WTC11 (cell line): ENCODE measurements around the gene SAMD8. TPM values are rescaled to one million over a fixed set of nuclear protein-coding genes. Genes with fewer than 3 reads are reported as not detected.

Experiments
- ATAC-seq: fragments of 200-7000 bp; cut with Tn5 transposase; 2 replicates; pipeline ENCODE4 v1.10.0; 2021; ENCODE audit warnings: mild to moderate bottlenecking, moderate library complexity
- CTCF ChIA-PET: fragments of 300-600 bp; sonication (Branson Sonifier 250); formaldehyde crosslinking; loops from one replicate; lab custom pipeline; 2021; ENCODE audit warnings: antibody characterized with exemption; lab: Charles Lee
- POLR2A ChIA-PET: fragments of 350-600 bp; sonication (Branson Sonifier 250); formaldehyde crosslinking; loops from one replicate; lab custom pipeline; 2021; ENCODE audit warnings: antibody characterized with exemption; lab: Charles Lee
- DNase-seq: peaks from one replicate; pipeline ENCODE4 v3.0.0; 2021; ENCODE audit warnings: low spot score
- H3K27ac Mint-ChIP-seq: 2 replicates; pipeline ENCODE4 v1.8.0; 2021; ENCODE audit warnings: mixed read lengths
- H3K27me3 Mint-ChIP-seq: 2 replicates; pipeline ENCODE4 v1.8.0; 2021; ENCODE audit warnings: low read depth, mild to moderate bottlenecking, moderate library complexity, mixed read lengths
- H3K36me3 Mint-ChIP-seq: 2 replicates; pipeline ENCODE4 v1.8.0; 2021; ENCODE audit warnings: mixed read lengths
- H3K4me1 Mint-ChIP-seq: 2 replicates; pipeline ENCODE4 v1.8.0; 2022; ENCODE audit warnings: mixed read lengths
- H3K4me3 Mint-ChIP-seq: 2 replicates; pipeline ENCODE4 v1.8.0; 2021; ENCODE audit warnings: mild to moderate bottlenecking, moderate library complexity, mixed read lengths
- H3K9me3 Mint-ChIP-seq: 2 replicates; pipeline ENCODE4 v1.8.0; 2021; ENCODE audit warnings: mixed read lengths
- ATF1 ChIP-seq: sonication (generic); formaldehyde crosslinking; IDR thresholded peaks from 2 replicates; pipeline ENCODE4 v1.8.1; 2023; ENCODE audit warnings: mild to moderate bottlenecking, moderate library complexity, missing genetic modification reagents
- CTCF ChIP-seq: fragments of 200-600 bp; IDR thresholded peaks from 2 replicates; pipeline ENCODE4 v1.8.0; 2022; ENCODE audit warnings: antibody characterized with exemption
- E2F4 ChIP-seq: sonication (generic); formaldehyde crosslinking; IDR thresholded peaks from 2 replicates; pipeline ENCODE4 v1.8.1; 2022; ENCODE audit warnings: low read depth, mild to moderate bottlenecking, moderate library complexity, missing genetic modification reagents, borderline replicate concordance
- EMX1 ChIP-seq: fragments of 250-450 bp; sonication (Bioruptor Pico); IDR thresholded peaks from 2 replicates; pipeline ENCODE4 v1.8.0; 2021; ENCODE audit warnings: mild to moderate bottlenecking
- FOXJ3 ChIP-seq: sonication (generic); formaldehyde crosslinking; IDR thresholded peaks from 2 replicates; pipeline ENCODE4 v1.9.0; 2021; ENCODE audit warnings: missing genetic modification reagents, mild to moderate bottlenecking, borderline replicate concordance
- FOXK1 ChIP-seq: sonication (generic); formaldehyde crosslinking; IDR thresholded peaks from 2 replicates; pipeline ENCODE4 v1.8.0; 2022; ENCODE audit warnings: mild to moderate bottlenecking, moderate library complexity, missing genetic modification reagents
- FOXP4 ChIP-seq: sonication (generic); formaldehyde crosslinking; IDR thresholded peaks from 2 replicates; pipeline ENCODE4 v1.8.0; 2022; ENCODE audit warnings: mild to moderate bottlenecking, missing genetic modification reagents
- GTF2I ChIP-seq: fragments of 250-450 bp; sonication (Bioruptor Pico); conservative IDR thresholded peaks from 2 replicates; pipeline ENCODE4 v1.4.0; 2021; ENCODE audit warnings: mild to moderate bottlenecking
- IRF1 ChIP-seq: sonication (generic); formaldehyde crosslinking; IDR thresholded peaks from 2 replicates; pipeline ENCODE4 v1.8.0; 2023; ENCODE audit warnings: missing genetic modification reagents
- NFE2L1 ChIP-seq: sonication (generic); formaldehyde crosslinking; IDR thresholded peaks from 2 replicates; pipeline ENCODE4 v1.8.1; 2023; ENCODE audit warnings: missing genetic modification reagents
- NR1H2 ChIP-seq: sonication (generic); formaldehyde crosslinking; IDR thresholded peaks from 2 replicates; pipeline ENCODE4 v1.9.0; 2021; ENCODE audit warnings: mild to moderate bottlenecking, moderate library complexity, missing genetic modification reagents
- RORB ChIP-seq: fragments of 250-450 bp; sonication (Bioruptor Pico); IDR thresholded peaks from 2 replicates; pipeline ENCODE4 v1.9.0; 2021; ENCODE audit warnings: mild to moderate bottlenecking
- SMAD3 ChIP-seq: sonication (generic); formaldehyde crosslinking; IDR thresholded peaks from 2 replicates; pipeline ENCODE4 v1.8.0; 2022; ENCODE audit warnings: missing genetic modification reagents, mild to moderate bottlenecking, borderline replicate concordance
- SMAD4 ChIP-seq: sonication (generic); formaldehyde crosslinking; IDR thresholded peaks from 2 replicates; pipeline ENCODE4 v1.8.0; 2022; ENCODE audit warnings: mild to moderate bottlenecking, missing genetic modification reagents
- TEAD4 ChIP-seq: sonication (generic); formaldehyde crosslinking; IDR thresholded peaks from 2 replicates; pipeline ENCODE4 v1.8.0; 2022; ENCODE audit warnings: mild to moderate bottlenecking, missing genetic modification reagents
- USF2 ChIP-seq: sonication (generic); formaldehyde crosslinking; IDR thresholded peaks from 2 replicates; pipeline ENCODE4 v1.8.1; 2023; ENCODE audit warnings: mild to moderate bottlenecking, missing genetic modification reagents, moderate library complexity
- ZBTB21 ChIP-seq: sonication (generic); formaldehyde crosslinking; IDR thresholded peaks from 2 replicates; pipeline ENCODE4 v1.8.1; 2023; ENCODE audit warnings: mild to moderate bottlenecking, missing genetic modification reagents, borderline replicate concordance
- ZNF281 ChIP-seq: sonication (generic); formaldehyde crosslinking; IDR thresholded peaks from 2 replicates; pipeline ENCODE4 v1.8.0; 2023; ENCODE audit warnings: mild to moderate bottlenecking, missing genetic modification reagents
- ZNF396 ChIP-seq: fragments of 250-450 bp; sonication (Bioruptor Pico); IDR thresholded peaks from 2 replicates; pipeline ENCODE4 v1.8.0; 2021; ENCODE audit warnings: mild to moderate bottlenecking, moderate library complexity, borderline replicate concordance
- ZNF423 ChIP-seq: fragments of 250-450 bp; sonication (Bioruptor Pico); IDR thresholded peaks from 2 replicates; pipeline ENCODE4 v2.1.2; 2022; ENCODE audit warnings: mild to moderate bottlenecking, moderate library complexity
- ZNF512 ChIP-seq: sonication (generic); formaldehyde crosslinking; IDR thresholded peaks from 2 replicates; pipeline ENCODE4 v1.8.1; 2022; ENCODE audit warnings: missing genetic modification reagents, borderline replicate concordance
- ZSCAN18 ChIP-seq: fragments of 250-450 bp; sonication (Bioruptor Pico); IDR thresholded peaks from 2 replicates; pipeline ENCODE4 v2.1.2; 2022; ENCODE audit warnings: mild to moderate bottlenecking, moderate library complexity
- total RNA-seq: library from RNA; stranded (reverse); gene quantifications from 3 replicates; pipeline ENCODE4 v1.2.3, GENCODE V29; 2021

The SAMD8 gene
- total RNA-seq, 1 experiment from 2014 or later = 23.0 TPM

- no peaks in the 10 kb centered on the region for H3K9me3 Mint-ChIP-seq
- H3K4me3 Mint-ChIP-seq = no peak overlapping the region
- H3K4me1 Mint-ChIP-seq = peaks cover 41% of the 10 kb centered on the region
- H3K27ac Mint-ChIP-seq = no peak overlapping the region
- no peaks in the 10 kb centered on the region for H3K27me3 Mint-ChIP-seq
- no peak for ATAC-seq
- ChIA-PET POLR2A (interaction anchor here (1.0 kb wide), 1 partner anchor 27 kb away, joined by 3 read pairs; the partner anchor contains the start of gene COMTD1), CTCF (interaction anchor here (0.8 to 1.8 kb wide), 4 partner anchors 15 to 28 kb away, joined by 3 to 7 read pairs (median 6); partner anchors contain the start of gene COMTD1)
- TF ChIP-seq ZSCAN18 (CRISPR knock-in tag) (no peak), ZNF396 (CRISPR knock-in tag) (no peak), ATF1 (no peak), CTCF (no peak), ZNF423 (no peak), FOXP4 (CRISPR knock-in tag) (no peak), ZNF281 (CRISPR knock-in tag) (no peak), NR1H2 (CRISPR knock-in tag) (no peak), ZBTB21 (CRISPR knock-in tag) (no peak), FOXJ3 (CRISPR knock-in tag) (no peak), NFE2L1 (CRISPR knock-in tag) (no peak), FOXK1 (CRISPR knock-in tag) (no peak), ZNF512 (CRISPR knock-in tag) (no peak), TEAD4 (CRISPR knock-in tag) (no peak), RORB (CRISPR knock-in tag) (no peak), SMAD3 (no peak)
- DNase-seq = no peak
- H3K36me3 Mint-ChIP-seq = peaks cover 18% of the 10 kb centered on the region
Observed at GRCh38 chr10:75207857-75208144, 96.3 kb downstream of the SAMD8 start.

- Mint-ChIP-seq H3K27ac (peak overlapping the region; percentile 93), H3K9me3 (no peaks in the 10 kb centered on the region), H3K27me3 (no peaks in the 10 kb centered on the region), H3K36me3 (peaks cover 22% of the 10 kb centered on the region), H3K4me1 (peaks cover 42% of the 10 kb centered on the region), H3K4me3 (no peak overlapping the region)
- ChIA-PET POLR2A (no interaction called here), CTCF (interaction anchor here (0.8 to 1.8 kb wide), 2 partner anchors 15 to 20 kb away, joined by 3 to 7 read pairs; no protein-coding TSS in a partner anchor)
- DNase-seq (no peak), ATAC-seq (no peak)
- TF ChIP-seq ZBTB21 (CRISPR knock-in tag) = no peak
- TF ChIP-seq EMX1 (CRISPR knock-in tag) = no peak
- no peak for TF ChIP-seq SMAD4
- TF ChIP-seq IRF1 (CRISPR knock-in tag) = no peak
- no peak for TF ChIP-seq ZNF512 (CRISPR knock-in tag)
- TF ChIP-seq NFE2L1 (CRISPR knock-in tag) = no peak
- TF ChIP-seq USF2 (CRISPR knock-in tag) = no peak
- TF ChIP-seq GTF2I (CRISPR knock-in tag) = no peak
- TF ChIP-seq E2F4 (CRISPR knock-in tag) = no peak
Observed at GRCh38 chr10:75208181-75208580, 96.7 kb downstream of the SAMD8 start.
